Dedifferentiated amniotic fluid mesenchymal stem cell (primary cell): Measurements from ENCODE around the gene PIBF1.
A peak's percentile ranks its signal among the peaks of the same experiment; 100 is the strongest.
"Not testable (repeated sequence)": the region's sequence is repeated elsewhere in the genome, so short reads cannot be mapped to it uniquely, and the experiment has no call there.

Experiments used
- DNase-seq: peaks from one replicate; pipeline ENCODE4 v3.0.0-alpha.2; 2016; ENCODE audit errors: extremely low spot score

Gene PIBF1

GRCh38 chr13:72823081-72823480 lies 41.1 kb downstream of the PIBF1 start:
- no peak for DNase-seq

DNA sequence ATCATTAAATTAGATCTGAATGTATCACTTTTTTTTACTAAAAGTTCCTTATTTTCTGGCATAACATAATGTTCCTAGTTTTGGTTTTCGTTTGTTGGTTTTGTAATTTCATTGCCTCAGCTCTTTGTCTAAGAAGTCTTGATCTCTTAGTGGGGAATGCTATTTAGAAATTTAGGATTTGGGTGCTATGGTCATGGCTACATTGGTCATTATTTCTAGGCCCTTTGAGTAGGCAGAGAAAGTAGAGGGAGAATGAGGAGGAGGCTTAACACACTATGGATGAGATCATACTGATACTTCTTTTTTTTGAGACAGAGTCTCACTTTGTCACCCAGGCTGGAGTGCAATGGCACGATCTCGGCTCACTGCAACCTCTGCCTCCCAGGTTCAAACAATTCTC lies 41.8 kb downstream of the PIBF1 start:
- no peak for DNase-seq

DNA sequence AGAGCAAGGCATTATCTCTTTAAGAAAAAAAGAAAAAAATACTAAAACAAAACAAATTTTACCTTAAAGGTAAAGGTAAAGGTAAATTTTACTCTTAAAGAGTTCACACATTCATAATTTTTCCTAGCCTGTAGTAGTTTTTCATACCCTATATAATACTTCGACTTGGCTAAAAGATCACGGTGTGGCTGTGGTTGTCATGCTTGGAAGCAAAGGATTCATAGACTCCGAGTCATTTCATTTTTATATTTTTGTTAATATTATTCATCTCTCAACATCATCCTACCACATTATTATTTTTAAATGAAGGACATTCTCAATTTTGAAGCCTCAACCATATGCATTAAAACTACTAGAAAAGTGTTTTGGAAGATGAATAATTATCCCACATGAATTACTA lies 52.7 kb downstream of the PIBF1 start:
- no peak for DNase-seq

DNA sequence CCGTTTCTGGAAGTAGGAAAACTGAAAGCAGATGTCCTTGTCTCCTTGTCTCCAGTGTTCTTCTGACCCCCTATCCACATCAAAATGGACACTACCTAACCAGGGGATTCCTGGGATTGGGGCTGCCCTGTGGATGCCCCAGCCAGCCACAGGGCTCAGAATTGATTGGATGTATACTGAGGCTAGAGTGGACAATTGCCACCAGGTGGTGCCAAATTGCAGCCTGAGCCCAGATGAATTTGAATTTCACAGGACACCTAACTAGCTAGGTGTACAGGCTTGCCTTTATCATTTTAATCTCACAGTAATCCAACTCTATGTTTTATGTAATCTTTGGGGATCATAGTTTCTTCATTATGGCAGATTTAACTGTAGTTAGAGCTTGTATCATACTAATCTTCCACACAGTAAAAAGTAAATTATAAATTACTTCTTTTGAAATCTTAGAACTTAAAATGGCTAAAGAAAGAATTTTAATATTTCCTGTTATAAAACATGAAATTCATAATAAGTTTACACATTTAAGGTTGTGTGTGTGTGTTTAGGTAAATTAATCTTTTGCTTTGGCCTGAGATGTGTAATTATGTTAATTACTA lies 58.0 kb downstream of the PIBF1 start:
- DNase-seq: peak; percentile 40

- no peak for DNase-seq
Observed at GRCh38 chr13:72842991-72843390, 61.1 kb downstream of the PIBF1 start.

DNA sequence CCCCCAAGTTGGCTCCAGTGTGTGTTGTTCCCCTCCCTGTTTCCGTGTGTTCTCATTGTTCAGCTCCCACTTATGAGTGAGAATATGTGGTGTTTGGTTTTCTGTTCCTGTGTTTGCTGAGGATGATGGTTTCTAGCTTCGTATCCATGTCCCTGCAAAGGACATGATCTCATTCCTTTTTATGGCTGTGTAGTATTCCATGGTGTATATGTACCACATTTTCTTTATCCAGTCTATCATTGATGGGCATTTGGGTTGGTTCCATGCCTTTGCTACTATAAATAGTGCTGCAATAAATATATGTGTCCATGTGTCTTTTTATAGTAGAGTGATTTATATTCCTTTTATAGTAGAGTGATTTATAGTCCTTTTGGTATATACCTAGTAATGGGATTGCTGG lies 63.2 kb downstream of the PIBF1 start:
- DNase-seq: not testable (repeated sequence)

GRCh38 chr13:72849571-72849970 lies 67.6 kb downstream of the PIBF1 start:
- DNase-seq: no peak

GRCh38 chr13:72850959-72851677 lies 69.2 kb downstream of the PIBF1 start:
- no peak for DNase-seq

- DNase-seq: no peak
Observed at GRCh38 chr13:72851678-72852014, 69.7 kb downstream of the PIBF1 start.

DNA sequence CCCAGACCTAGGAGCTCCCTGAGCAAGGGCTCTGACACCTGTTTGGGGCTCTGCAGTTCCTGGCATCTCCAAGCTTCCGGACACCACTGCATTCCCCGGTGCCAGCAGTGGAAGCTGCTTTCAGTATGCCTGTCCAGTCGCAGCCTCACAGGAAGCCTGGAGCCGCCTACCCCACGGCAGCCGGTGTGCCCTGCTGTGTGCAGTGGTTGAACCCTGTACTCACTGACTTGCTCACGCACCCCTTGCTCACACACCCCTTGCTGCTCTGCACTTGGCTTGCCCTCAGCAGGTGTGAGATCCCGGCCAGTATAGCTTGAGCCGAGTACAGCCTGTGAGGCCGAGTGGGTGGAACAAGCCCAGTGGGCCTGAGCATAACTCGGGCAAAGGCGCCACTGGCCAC lies 70.3 kb downstream of the PIBF1 start:
- no peak for DNase-seq

DNA sequence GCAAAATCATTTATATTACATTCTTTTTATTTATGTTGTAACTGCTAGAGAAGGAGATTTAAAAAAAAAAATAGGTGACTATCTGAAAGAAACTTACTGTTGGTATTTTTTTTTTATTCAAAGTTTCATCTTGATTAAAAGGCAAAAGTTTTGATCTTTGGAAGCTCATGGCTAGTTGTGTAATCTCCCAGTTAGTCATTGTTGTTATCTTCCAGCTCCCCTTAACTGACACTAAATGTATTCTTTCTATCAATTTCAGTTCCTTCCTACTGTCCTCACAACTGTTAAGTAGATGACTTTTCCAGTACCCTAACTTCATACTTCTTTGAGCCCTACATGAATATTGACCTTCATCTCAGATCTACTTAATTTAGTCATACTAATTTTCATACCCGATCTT lies 71.1 kb downstream of the PIBF1 start:
- DNase-seq: no peak

GRCh38 chr13:72864142-72865011 lies 82.4 kb downstream of the PIBF1 start:
- DNase-seq: peak; percentile 43

DNA sequence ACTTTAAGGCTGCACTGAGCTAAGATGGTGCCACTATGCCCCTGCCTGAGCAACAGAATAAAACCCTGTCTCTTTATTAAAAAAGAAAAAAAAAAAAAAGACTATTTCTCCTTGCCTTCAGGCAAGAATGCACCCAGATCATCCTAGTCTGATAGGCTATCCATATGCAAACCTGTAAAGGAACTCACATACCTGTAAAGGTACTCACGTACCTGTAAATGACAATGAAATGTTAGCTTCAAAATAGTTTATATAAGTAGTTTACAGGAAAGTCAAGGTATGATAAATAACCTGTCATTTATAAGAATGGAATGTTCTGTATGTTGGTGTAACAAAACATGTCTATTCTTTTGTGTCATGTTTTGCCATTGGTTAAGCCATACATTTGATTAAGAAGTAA lies 86.3 kb downstream of the PIBF1 start:
- DNase-seq: no peak

DNA sequence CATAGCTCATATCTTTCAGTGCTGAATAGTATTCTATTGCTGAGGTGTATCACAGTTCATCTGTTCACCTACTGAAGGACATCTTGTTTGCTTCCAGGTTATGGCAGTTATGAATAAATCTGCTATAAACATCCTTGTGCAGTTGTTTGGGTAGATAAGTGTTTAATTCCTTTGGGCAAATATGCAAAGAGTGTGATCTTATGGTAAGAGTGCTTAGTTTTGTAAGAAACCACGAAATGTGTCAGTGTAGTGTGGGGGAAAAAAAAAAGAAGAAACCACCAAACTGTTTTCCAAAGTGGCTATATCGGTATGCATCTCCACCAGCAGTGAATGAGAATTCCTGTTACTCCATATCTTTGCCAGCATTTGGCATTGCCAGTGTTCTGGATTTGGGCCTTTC lies 93.3 kb downstream of the PIBF1 start:
- no peak for DNase-seq

GRCh38 chr13:72884101-72884500 lies 102.2 kb downstream of the PIBF1 start:
- DNase-seq: no peak

DNA sequence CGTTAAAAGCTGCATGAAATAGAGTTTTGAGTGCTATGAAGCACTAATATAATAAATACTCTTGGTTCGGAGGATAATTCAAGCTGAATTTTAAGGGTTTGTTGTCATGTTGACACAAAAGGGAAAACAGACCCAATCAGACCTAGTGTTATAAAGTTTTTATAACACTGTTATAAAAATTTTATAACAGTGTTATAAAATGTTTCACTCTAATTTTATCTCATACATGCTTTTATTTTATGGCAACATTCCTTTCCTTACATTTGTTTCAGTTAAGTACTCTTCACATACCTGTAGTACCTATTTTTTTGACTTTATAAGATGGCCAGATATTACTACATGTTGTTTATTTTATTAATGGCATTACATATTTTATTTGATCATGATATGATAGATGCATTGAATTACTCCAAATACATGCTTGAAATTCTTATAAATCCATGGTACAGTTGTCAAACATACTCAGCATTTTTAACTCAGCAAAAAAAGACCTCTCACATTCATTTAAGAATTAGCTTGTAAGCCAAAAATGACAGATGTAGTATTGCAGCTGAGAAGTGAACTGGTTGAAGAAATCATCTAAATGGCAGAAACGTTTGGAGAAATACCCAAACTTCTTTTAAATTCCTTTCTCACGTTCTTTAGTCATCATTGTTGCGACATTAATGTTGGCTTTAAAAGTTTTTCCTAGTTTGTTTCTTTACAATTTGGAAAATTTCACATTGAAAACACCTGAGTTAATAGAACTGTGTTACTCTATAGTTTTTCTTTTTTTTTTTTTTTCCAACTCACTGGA lies 104.5 kb downstream of the PIBF1 start:
- DNase-seq: peak; percentile 15

DNA sequence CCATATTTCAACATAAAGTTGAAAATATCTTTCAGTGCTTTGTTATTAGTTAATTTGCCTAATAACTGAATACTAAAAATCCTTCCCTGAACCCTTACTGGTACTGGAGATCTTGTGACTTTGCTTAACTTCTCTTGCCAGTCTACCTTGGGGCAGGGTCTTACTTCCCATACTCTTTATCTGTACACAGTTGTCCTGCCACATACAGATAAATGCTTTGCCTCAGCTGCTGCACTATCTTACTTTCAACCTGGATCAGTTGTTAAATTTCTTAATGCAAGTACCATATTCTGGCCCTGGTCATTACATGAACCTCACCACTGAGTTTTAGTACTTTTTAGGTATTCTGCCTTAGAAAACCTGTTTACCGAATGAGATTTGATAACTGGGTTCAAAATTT lies 107.6 kb downstream of the PIBF1 start:
- DNase-seq: no peak

- no peak for DNase-seq
Observed at GRCh38 chr13:72890546-72890945, 108.6 kb downstream of the PIBF1 start.

DNA sequence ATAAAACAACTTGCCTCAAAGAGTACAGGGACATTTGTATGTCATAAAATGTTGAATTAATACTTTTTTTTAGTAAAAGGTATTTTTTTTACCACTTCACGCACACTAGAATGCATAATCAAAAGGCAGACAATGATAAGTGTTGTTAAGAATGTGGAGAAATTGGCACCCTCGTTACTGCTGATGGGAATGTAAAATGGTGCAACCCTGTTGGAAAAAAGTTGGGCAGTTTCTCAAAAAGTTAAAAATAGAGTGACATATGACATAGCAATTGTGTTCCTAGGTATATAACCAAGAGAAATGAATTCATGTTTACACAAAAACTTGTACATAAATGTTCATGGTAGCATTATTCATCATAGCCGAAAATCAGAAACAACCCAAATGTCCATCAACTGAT lies 109.5 kb downstream of the PIBF1 start:
- DNase-seq: no peak

DNA sequence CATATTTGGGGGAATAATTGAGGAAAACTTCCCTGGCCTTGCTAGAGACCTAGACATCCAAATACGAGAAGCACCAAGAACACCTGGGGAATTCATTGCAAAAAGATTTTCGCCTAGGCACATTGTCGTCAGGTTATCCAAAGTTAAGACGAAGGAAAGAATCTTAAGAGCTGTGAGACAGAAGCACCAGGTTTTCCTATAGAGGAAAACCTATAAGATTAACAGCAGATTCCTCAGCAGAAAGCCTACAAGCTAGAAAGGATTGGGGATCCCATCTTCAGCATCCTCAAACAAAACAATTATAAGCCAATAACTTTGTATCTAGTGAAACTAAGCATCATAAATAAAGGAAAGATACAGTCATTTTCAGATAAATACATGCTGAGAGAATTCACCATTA lies 114.9 kb downstream of the PIBF1 start:
- no peak for DNase-seq

GRCh38 chr13:72901546-72901945 lies 119.6 kb downstream of the PIBF1 start:
- DNase-seq: not testable (repeated sequence)

- no peak for DNase-seq
Observed at GRCh38 chr13:72908416-72908815, 126.5 kb downstream of the PIBF1 start.
